ENCODE data around the gene DHRS3. TPM values are rescaled to one million over a fixed set of nuclear protein-coding genes. Genes with fewer than 3 reads are reported as not detected.

DHRS3 gene
- total RNA-seq, 2 donors from 2014 or later = 9.2 to 9.8 TPM

- H3K9me3 ChIP-seq (ENCODE audit: control insufficient read depth, low read length) = peaks cover 18% of the 10 kb centered on the region
- peaks cover 11% of the 10 kb centered on the region for H3K4me1 Mint-ChIP-seq
Measured at GRCh38 chr1:12644829-12645228, 26.8 kb upstream of the DHRS3 start.

GRCh38 chr1:12644237-12644636 lies 26.2 kb upstream of the DHRS3 start:
- H3K4me1 Mint-ChIP-seq = peaks cover 10% of the 10 kb centered on the region
- TF ChIP-seq CTCF (conservative IDR thresholded peaks at IDR 0.05) = no peak
- WGBS, 2 experiments (ENCODE audit: insufficient coverage in 1 of 2, insufficient read length in 1 of 2) = 81 to 92% methylated on average over 2 of the region's 2 CpGs
- H3K27ac Mint-ChIP-seq = no peak overlapping the region
- H3K4me3 Mint-ChIP-seq = no peak overlapping the region
- peaks cover 2% of the 10 kb centered on the region for H3K36me3 Mint-ChIP-seq (ENCODE audit: low read depth)
- Histone ChIP-seq H3K9me3 (ENCODE audit: control insufficient read depth, low read length) (peaks cover 24% of the 10 kb centered on the region), H3K36me3 (ENCODE audit: control insufficient read depth, insufficient read depth, low read length) (no peaks in the 10 kb centered on the region), H3K9ac (ENCODE audit: extremely low read depth, low read length, poor library complexity, severe bottlenecking) (no peak overlapping the region), H3K4me1 (ENCODE audit: control insufficient read depth, insufficient read depth, low read length) (peaks cover 3% of the 10 kb centered on the region), H3K27me3 (ENCODE audit: control insufficient read depth, insufficient read depth, low read length, poor library complexity, severe bottlenecking) (no peaks in the 10 kb centered on the region), H3K4me3 (ENCODE audit: low read length) (no peak overlapping the region), H3K27ac (ENCODE audit: low read depth, low read length) (no peak overlapping the region)
- H3K9me3 Mint-ChIP-seq = peaks cover 36% of the 10 kb centered on the region
- no peak for DNase-seq
- peaks cover 13% of the 10 kb centered on the region for H3K27me3 Mint-ChIP-seq (ENCODE audit: insufficient read depth)

More at GRCh38 chr1:12644829-12645228, 26.8 kb upstream of the DHRS3 start:
- DNase-seq = no peak
- WGBS, 2 experiments (ENCODE audit: insufficient coverage in 1 of 2, insufficient read length in 1 of 2) = 93 to 95% methylated on average over 2 of the region's 2 CpGs
- Histone ChIP-seq H3K27ac (ENCODE audit: low read depth, low read length) (no peak overlapping the region), H3K9ac (ENCODE audit: extremely low read depth, low read length, poor library complexity, severe bottlenecking) (no peak overlapping the region), H3K36me3 (ENCODE audit: control insufficient read depth, insufficient read depth, low read length) (no peaks in the 10 kb centered on the region), H3K4me1 (ENCODE audit: control insufficient read depth, insufficient read depth, low read length) (peaks cover 3% of the 10 kb centered on the region), H3K4me3 (ENCODE audit: low read length) (no peak overlapping the region), H3K27me3 (ENCODE audit: control insufficient read depth, insufficient read depth, low read length, poor library complexity, severe bottlenecking) (no peaks in the 10 kb centered on the region)
- Mint-ChIP-seq H3K4me3 (no peak overlapping the region), H3K9me3 (peaks cover 30% of the 10 kb centered on the region), H3K27me3 (ENCODE audit: insufficient read depth) (peaks cover 13% of the 10 kb centered on the region), H3K27ac (no peak overlapping the region), H3K36me3 (ENCODE audit: low read depth) (peaks cover 2% of the 10 kb centered on the region)
- TF ChIP-seq CTCF (conservative IDR thresholded peaks at IDR 0.05) = no peak

- Mint-ChIP-seq H3K27me3 (ENCODE audit: insufficient read depth) (peaks cover 10% of the 10 kb centered on the region), H3K27ac (no peak within 1 kb of the TSS), H3K4me3 (no peak within 1 kb of the TSS), H3K4me1 (peaks cover 5% of the 10 kb centered on the region), H3K9me3 (peaks cover 39% of the 10 kb centered on the region), H3K36me3 (ENCODE audit: low read depth) (peaks cover 2% of the 10 kb centered on the region)
- WGBS, 2 experiments (ENCODE audit: insufficient coverage in 1 of 2, insufficient read length in 1 of 2) = 89 to 96% methylated on average over 6 to 7 of the region's 7 CpGs
- Histone ChIP-seq H3K9me3 (ENCODE audit: control insufficient read depth, low read length) (peaks cover 28% of the 10 kb centered on the region), H3K36me3 (ENCODE audit: control insufficient read depth, insufficient read depth, low read length) (no peaks in the 10 kb centered on the region), H3K4me1 (ENCODE audit: control insufficient read depth, insufficient read depth, low read length) (peaks cover 3% of the 10 kb centered on the region), H3K27ac (ENCODE audit: low read depth, low read length) (no peak within 1 kb of the TSS), H3K27me3 (ENCODE audit: control insufficient read depth, insufficient read depth, low read length, poor library complexity, severe bottlenecking) (no peaks in the 10 kb centered on the region), H3K4me3 (ENCODE audit: low read length) (no peak within 1 kb of the TSS), H3K9ac (ENCODE audit: extremely low read depth, low read length, poor library complexity, severe bottlenecking) (no peak within 1 kb of the TSS)
- TF ChIP-seq CTCF (conservative IDR thresholded peaks at IDR 0.05) = no peak
- DNase-seq = no peak
Measured at GRCh38 chr1:12643785-12644184, 25.8 kb upstream of the DHRS3 start, which contains the start of gene AADACL4. Gene AADACL4 (plus strand): TSS chr1:12644085. CDS start chr1:12644547, 462 bp downstream.

Measured in endodermal cell (in vitro differentiated cells).